GM20000 (cell line): ENCODE data around the gene NBDY.
"Not testable (repeated sequence)": the region's sequence is repeated elsewhere in the genome, so short reads cannot be mapped to it uniquely, and the experiment has no call there.

Experiments used
- DNase-seq: peaks from one replicate; pipeline ENCODE4 v3.0.0; 2012; ENCODE audit warnings: low spot score
- TF ChIP-seq, protein P1 (sequence below): IDR thresholded peaks from 2 replicates; pipeline ENCODE4 v1.5.1; 2012; ENCODE audit warnings: mild to moderate bottlenecking, control low read depth; ENCODE audit errors: extremely low read depth, missing control alignments

The NBDY gene

DNA sequence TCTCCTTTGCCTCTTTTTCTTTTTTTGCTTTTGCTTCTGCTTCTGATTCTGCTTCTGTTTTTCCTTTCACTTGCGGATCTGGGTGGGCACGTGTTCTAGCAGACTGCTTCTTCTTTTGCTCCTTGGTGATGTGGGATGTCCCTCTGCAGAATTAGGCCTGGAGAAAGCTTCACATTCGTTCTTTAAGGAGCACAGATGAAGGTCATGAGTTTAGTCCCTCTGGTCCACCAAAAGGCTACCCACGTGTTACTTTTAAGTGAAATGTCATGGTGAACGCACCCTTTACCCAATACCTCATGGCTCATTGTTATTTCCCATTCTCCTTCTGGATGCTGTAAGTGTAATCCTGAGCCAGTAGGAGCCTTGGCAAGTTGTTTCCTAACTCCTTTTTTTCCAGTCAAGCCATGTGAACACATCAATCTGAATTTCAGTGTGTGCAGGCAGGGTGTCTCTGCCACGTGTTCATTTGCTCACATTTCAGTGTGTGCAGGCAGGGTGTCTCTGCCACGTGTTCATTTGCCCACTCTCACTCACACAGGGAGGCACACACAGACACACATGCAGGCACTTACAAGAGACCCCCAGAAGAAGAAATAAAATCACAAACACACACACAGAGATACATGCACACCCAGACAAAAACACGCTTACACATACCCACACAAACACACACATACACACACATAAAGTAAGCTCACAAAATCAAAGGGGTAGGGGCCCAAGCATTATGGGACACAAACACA lies 36.9 kb downstream of the NBDY start:
- peak; percentile 40 for DNase-seq
- TF ChIP-seq, protein P1, sequence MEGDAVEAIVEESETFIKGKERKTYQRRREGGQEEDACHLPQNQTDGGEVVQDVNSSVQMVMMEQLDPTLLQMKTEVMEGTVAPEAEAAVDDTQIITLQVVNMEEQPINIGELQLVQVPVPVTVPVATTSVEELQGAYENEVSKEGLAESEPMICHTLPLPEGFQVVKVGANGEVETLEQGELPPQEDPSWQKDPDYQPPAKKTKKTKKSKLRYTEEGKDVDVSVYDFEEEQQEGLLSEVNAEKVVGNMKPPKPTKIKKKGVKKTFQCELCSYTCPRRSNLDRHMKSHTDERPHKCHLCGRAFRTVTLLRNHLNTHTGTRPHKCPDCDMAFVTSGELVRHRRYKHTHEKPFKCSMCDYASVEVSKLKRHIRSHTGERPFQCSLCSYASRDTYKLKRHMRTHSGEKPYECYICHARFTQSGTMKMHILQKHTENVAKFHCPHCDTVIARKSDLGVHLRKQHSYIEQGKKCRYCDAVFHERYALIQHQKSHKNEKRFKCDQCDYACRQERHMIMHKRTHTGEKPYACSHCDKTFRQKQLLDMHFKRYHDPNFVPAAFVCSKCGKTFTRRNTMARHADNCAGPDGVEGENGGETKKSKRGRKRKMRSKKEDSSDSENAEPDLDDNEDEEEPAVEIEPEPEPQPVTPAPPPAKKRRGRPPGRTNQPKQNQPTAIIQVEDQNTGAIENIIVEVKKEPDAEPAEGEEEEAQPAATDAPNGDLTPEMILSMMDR = no peak

DNA sequence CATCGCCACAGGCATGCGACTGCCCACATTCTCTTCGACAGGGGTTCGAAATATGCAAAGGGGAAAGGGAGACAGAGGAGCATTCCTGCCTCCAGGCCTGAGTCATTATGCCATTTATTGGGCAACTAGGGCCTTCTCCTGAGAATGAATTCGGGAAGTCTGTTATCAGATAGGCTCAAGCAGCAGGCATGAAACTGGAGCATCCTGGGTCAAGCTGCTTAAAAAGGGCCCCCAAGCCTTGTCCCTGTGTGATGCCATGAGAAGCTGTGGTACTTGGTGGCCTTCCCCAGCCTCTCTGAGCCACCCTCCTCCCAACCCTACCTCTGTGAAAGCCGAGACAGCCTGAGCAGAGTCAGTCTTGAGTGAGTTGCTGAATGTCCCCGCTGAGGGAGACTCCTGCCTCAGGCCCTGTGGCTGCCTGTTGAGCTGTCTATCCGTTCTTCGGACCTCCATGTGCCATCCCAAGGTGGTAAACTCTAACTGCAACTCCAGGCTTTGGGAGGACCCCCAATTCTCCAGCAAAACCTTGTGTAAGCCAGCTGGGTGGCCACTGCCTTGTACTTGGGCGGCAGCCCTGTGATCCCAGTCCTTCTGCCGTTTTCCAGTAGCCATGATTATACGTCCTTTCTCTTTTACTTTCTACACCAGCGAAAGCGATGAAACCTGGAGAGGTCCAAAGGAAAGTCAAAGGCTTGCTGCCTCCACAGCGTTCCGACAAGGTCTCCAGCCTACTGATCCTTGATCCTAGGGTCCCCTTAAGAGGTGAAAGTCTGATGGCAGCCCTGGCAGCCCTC lies 37.7 kb downstream of the NBDY start:
- DNase-seq = no peak
- TF ChIP-seq, protein P1 = no peak

DNA sequence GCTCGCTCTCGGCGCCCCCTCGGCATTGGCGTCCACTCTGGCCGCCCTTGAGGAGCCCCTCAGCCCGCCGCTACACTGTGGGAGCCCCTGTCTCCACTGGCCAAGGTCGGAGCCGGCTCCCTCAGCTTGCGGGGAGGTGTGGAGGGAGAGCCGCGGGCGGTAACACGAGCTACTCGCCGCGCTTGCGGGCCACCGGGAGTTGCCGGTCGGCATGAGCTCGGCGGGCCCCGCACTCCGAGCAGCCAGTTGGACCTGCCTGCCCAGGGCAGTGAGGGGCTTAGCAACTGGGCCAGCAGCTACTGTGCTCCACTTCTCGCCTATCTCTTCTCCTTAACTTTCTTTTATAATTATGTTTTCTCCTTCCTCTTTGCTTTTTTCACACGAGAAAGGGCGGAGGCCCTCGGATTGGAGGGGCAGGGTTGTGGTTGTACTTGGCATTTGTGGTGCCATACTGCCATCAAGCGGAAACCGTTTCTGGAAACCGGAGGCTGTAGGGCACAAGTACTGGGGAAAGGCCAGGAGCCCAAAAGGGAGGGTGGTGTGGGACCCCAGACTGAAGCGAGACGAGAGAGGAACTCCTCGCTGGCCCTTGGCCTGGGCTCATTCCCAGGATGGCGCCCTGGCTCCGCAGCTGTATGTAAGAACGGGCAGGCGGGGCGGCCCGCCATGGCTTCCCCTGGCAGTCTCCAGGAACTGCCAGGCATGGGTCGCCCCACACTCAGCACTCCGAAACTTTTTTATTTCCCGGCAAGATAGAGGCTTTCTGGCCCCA lies 38.5 kb downstream of the NBDY start:
- DNase-seq = not testable (repeated sequence)

DNA sequence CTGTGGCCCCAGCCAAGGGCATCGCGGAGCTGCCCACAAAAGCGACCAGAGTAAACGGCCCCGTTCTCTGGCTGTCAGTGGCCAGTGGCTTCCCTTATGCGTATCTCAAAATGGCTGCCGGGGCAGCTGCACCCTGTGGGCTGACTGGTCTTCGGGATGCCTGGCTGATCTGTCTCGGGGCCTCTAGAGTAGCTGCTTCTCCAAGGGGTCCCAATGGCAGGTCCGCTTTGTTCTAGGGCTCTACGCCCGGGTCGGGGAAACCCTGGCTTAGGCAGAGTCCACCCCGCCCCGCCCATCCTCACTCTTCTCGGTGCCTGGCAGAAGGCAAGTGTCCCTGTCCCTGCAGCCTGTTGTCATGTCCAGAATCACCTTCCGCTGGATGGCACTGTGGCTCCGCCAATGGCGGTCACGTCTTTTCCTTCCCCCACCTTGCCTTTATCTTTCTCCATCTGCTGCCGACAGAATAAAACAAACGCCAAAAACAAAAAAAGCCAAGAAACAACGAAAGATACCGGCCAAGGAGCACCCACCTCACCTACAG lies 39.1 kb downstream of the NBDY start:
- DNase-seq = not testable (repeated sequence)

DNA sequence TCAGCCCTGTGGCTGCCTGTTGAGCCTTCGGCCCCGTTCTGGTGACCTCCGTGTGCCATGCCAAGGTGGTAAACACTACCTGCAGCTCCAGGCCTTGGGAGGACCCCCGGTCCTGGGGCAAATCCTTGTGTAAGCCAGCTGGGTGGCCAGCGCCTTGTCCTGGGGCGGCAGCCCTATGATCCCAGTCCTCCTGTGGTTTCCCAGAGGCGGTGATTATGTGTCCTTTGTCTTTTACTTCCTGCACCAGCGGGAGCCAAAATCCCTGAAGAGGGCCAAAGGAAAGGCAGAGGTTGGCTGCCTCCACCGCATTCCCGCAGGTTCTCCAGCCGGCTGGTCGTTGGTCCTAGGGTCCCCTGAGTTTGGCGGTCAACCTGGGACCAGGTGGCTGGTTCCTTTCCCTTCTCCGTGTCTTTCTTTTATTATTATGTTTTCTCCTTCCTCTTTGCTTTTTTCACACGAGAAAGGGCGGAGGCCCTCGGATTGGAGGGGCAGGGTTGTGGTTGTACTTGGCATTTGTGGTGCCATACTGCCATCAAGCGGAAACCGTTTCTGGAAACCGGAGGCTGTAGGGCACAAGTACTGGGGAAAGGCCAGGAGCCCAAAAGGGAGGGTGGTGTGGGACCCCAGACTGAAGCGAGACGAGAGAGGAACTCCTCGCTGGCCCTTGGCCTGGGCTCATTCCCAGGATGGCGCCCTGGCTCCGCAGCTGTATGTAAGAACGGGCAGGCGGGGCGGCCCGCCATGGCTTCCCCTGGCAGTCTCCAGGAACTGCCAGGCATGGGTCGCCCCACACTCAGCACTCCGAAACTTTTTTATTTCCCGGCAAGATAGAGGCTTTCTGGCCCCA lies 43.9 kb downstream of the NBDY start:
- DNase-seq = not testable (repeated sequence)

DNA sequence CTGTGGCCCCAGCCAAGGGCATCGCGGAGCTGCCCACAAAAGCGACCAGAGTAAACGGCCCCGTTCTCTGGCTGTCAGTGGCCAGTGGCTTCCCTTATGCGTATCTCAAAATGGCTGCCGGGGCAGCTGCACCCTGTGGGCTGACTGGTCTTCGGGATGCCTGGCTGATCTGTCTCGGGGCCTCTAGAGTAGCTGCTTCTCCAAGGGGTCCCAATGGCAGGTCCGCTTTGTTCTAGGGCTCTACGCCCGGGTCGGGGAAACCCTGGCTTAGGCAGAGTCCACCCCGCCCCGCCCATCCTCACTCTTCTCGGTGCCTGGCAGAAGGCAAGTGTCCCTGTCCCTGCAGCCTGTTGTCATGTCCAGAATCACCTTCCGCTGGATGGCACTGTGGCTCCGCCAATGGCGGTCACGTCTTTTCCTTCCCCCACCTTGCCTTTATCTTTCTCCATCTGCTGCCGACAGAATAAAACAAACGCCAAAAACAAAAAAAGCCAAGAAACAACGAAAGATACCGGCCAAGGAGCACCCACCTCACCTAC lies 44.5 kb downstream of the NBDY start:
- not testable (repeated sequence) for DNase-seq

DNA sequence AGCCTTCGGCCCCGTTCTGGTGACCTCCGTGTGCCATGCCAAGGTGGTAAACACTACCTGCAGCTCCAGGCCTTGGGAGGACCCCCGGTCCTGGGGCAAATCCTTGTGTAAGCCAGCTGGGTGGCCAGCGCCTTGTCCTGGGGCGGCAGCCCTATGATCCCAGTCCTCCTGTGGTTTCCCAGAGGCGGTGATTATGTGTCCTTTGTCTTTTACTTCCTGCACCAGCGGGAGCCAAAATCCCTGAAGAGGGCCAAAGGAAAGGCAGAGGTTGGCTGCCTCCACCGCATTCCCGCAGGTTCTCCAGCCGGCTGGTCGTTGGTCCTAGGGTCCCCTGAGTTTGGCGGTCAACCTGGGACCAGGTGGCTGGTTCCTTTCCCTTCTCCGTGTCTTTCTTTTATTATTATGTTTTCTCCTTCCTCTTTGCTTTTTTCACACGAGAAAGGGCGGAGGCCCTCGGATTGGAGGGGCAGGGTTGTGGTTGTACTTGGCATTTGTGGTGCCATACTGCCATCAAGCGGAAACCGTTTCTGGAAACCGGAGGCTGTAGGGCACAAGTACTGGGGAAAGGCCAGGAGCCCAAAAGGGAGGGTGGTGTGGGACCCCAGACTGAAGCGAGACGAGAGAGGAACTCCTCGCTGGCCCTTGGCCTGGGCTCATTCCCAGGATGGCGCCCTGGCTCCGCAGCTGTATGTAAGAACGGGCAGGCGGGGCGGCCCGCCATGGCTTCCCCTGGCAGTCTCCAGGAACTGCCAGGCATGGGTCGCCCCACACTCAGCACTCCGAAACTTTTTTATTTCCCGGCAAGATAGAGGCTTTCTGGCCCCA lies 49.3 kb downstream of the NBDY start:
- not testable (repeated sequence) for DNase-seq

DNA sequence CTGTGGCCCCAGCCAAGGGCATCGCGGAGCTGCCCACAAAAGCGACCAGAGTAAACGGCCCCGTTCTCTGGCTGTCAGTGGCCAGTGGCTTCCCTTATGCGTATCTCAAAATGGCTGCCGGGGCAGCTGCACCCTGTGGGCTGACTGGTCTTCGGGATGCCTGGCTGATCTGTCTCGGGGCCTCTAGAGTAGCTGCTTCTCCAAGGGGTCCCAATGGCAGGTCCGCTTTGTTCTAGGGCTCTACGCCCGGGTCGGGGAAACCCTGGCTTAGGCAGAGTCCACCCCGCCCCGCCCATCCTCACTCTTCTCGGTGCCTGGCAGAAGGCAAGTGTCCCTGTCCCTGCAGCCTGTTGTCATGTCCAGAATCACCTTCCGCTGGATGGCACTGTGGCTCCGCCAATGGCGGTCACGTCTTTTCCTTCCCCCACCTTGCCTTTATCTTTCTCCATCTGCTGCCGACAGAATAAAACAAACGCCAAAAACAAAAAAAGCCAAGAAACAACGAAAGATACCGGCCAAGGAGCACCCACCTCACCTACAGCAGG lies 50.0 kb downstream of the NBDY start:
- DNase-seq = not testable (repeated sequence)

DNA sequence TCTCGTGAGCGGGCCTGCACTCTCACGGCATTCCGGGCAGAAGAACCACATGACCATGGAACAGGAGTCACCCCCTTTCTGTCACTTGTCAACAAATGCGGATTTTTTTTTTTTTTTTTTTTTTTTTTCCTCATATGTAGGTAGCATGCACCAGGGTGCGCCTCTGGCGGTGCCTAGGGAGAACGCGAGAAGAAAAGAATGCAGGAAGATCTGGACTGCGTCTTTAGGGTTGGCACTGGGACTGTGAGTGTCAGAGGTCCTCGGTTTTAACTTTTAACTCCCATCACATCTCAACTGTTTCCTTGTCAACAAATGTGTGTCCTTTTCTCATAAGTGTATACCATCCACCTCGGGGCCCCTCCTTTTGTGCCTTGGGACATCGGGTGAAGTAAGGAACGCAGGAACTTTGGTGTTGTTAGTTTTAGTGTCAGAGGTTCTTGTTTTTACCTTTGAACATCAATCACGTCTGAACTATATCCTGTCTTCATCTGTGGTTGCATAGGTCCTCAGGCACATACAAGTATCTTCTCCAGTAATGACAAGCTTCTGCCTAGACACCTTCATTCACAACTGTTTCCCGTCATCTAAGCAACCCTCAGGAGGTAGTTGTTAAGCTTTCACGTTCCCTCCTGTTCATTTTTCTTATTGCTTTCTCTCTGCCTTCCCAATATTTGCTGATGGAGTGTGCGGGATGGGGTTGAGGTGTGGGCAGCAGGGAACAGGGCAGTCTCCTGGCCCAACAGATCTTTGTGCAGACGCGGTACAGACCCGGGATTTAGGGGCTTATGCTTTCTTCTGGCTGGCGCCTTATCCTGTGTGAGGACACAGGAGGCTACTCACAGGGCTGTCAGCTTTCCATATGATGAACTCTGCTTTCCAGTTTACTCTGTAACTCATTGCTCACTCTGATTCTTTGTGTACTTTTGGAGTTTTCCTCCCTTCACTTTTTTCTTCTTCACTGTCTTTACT lies 51.9 kb downstream of the NBDY start:
- not testable (repeated sequence) for DNase-seq
